Dedifferentiated amniotic fluid mesenchymal stem cell (primary cell): ENCODE data around the gene ZMYND10.

ENCODE experiments used
- DNase-seq: peaks from one replicate; pipeline ENCODE4 v3.0.0-alpha.2; 2016; ENCODE audit errors: extremely low spot score

The ZMYND10 gene

DNA sequence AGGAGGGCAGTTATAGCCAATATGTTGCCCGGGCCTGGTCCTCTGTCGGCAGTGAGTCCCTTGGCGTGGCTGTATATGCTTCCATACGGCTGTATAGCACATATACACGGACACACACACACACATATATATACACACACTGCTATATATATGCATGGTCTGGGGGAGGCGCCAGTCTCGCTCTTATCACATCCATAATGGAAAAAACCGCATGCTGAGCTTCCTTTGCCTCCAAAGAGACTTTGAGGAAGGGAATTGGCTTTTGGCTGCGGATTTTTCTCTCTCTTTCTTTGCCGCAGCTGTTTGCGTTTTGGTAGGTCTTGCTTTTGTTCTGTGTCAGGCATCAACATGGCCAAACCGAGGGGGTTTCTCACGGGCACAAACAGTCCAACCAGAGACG, 25.1 kb upstream of the ZMYND10 start:
- no peak for DNase-seq

DNA sequence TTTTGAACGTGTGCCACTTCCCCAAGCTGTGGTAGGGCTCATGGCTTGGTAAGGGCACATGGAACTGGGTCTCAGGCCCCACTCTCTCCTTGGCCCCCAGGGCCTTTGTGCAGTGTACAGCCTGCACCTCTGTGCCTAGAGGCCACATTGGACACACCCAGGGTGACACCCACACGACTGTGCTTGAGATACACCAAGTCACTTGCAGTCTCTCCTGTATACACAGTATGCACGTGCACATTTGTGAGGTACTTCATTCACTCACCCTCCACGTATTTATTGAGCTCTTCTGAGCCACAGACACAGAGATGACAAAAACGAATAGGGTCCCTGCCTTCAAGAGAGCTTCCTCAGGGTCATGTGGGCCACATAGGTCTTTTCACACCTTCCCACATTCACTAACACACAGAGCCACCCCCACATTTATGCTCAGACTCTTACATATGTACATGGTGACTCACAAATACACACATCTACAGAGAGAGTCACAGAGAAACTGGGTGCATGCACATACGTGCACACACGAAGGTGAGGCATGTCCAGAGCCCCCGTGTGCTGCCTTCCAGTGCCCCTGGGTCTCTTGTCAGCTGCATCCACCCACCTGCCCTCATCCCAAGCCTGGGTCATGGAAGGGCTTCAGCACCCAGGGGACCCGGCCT, 23.6 kb upstream of the ZMYND10 start:
- no peak for DNase-seq

DNA sequence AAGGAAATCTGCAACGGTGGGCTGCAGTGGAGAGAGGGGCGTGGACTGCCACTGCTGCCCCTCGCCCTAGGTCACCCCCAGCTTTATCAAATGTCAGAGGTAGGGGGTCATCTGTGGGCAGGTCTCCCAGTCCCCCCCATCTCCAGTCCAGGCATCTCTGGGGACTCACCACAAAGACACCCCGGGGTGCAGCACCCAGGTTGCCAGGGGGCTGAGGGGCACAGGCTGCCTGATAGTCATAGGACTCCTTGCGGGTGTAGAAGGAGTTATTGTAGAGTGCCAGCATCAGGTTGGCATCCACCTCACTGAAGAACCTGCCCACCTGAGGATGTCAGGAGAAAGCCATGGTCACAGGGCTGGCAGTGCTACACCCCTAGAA, 20.3 kb upstream of the ZMYND10 start:
- DNase-seq = no peak

DNA sequence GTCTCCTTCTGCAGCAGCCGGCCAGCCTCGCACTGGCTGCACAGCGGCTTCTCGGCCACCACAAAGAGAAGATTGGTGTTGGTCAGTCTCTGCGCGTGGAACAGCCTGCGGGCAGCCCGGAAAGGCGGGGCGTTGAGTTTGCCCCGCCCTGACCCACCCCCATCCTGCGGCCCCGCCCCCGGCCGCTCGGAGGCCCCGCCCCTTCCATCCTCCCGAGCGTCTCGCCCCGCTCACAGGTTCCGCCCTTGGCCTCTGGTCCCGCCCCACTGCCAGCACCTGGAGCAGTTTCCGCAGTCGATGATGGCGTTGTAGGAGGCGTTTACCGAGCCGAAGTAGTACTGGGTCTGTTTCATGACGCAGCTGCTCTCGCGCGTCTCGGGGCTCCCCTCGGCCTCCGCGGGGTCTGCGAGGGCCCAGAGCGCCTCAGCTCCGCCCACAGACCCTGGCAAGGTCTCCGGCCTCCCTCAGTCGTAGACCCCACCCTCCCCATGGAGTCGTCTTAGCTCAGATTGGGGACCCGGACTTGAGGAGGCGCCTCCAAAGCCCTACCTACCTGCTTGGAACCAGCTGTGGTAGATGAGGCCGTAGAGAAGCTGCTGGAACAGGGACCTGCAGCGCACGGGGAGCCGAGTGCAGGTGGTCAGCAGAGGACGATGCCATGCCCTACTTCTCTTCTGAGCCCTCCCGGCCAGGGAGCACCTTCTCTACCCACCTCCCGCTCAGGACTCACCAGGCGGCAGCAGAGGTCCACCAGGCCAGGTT, 19.7 kb upstream of the ZMYND10 start:
- DNase-seq = no peak

DNA sequence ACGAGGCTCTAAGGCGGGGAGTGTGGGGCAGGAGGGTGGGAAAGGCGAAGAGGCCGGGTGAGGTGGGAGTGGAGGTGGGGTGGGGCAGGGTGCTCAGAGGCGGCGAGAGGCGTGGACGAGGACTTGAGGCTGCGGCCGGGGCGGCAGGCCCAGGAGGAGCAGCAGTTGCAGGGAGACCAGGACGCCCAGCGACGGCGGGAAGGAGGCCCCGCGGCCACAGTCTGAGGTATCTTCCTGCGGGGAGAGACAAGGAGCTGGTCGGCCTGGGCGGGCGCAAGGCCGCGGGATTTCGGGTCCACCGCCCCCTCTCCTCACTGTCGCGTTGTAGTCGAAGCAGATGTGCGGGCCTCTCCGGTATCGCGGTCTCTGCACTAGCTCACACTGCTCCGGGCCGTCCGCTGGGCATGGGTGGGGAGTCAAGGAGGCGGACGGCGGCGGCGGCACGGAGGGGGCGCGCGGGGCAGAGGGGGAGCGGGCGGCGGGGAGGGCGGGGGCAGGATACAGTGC, 19.1 kb upstream of the ZMYND10 start:
- DNase-seq = no peak

DNA sequence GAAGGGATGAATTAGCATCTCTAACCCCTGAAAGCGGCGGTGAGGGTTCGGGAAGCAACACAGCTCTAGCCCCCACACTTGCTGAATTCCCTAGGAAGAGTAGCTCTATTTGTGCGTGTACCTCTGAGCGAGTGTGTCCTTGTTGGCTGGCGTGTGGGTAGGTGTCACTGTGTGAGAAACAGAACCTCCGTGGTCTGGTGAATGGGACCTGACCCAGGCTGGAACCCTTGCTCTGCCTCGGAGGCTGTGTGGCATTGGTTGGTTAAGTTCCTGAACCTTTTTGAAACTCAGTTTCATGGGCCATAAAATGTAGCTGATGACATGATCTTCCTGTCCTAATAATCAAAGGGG, 14.2 kb upstream of the ZMYND10 start:
- DNase-seq = no peak

DNA sequence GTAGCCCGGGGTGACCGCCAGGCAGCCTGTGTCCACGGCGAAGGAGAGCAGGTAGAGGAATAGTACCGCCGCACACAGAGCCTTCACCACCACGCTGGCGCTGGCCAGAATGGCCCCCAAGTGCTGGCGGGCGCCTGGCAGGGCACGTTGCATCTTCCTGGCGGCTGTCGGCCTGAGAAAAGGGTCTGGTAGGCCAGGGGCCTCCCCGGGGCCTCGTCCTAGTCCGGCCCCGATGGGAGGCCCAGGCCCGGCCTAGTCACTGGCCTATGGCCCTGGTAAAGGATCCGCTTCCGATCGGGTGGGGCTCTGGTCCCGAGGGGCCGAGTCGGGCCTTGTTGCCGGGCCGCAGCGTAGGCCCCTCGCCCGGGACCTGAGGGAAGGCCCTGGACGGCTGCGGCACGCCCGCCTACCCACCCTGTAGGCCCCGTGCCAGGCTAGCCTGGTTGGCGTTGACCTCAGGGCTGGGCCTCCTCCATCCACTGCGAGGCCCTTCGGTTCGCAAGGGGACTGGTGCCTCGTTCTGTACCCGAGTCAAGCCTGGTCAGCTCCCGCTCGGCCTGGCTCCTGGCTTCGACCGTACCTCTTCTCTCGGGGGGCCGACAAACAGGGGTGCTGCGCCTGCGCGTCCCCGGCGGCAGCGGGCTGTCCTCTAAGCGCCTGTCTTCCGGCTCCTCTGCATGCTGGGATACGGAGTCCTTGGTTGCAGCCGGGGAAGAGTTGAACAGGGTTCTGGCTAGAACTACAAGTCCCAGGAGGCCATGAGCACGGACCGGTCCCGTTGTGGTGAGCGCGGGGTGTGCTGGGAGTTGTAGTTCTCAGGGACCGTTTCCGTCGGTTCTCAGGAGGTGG, 13.6 kb upstream of the ZMYND10 start, which contains the start of gene TMEM115:
Gene TMEM115, minus strand, starts transcription at position 611 of the 849 bp plus-strand sequence. Its CDS starts 458 bp downstream, at position 153.
- peak; percentile 100 for DNase-seq

DNA sequence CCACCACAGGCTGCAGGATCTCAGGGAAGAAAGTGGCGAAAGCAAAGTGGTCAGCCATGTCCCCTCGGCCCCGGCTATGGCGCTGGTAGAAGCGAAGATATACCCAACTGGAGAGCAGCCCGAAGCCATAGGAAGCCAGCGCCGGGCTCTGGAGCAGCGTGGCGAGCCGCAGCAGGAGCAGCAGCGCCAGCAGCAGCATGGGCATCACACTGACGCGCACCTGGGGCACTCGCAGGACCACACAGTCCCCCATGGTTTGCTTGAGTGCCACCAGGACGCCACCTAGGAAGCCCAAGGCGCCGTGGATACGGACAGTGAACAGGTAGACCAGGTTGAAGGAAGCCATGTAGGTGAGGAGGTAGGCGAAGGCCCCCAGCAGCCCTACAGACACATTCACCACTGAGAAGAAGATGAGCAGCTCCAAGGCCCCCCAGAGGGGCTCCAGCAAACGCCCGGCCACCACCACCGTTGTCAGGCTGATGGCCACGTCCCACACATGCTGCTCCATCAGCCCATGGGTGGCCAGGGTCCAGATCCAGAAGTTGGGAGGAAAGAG, 12.9 kb upstream of the ZMYND10 start:
- no peak for DNase-seq

DNA sequence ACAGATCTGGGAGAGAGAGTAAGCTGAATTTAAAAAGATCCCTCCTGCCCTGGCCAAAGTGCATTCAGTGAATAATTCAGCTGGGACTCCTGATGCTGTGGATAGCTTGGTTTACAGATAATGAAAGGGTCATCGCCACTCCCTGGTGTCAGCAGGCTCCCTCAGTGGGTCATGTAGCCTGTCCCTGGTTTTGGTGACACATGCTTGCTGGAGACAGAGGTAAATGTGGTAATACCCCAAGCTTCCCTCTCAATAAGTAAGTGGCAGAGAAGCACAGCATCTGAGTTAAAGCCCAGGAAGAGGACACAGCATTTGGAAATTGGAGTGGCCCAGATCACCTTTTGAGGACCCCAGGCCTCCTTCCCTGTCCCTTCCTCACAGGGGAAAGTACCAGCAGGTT, 11.9 kb upstream of the ZMYND10 start:
- DNase-seq = no peak

DNA sequence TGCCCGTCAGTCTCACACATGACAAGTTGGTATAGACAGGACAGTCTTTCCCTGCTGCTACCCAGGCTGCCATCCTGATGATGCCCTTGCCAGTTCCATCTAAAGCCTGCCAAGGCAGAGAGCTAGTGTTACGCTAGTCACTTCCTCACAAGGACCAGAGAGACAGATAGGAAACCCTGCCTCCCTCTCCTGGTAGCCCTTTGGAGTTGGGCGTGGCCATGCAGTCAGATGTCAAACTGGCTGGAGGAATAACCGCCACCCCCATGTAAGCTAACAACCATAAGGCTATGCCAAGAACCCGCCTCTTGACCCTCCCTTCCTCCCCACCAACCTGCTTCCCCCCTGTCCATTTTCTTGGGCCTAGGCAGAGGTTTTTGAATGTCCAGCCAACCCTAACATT, 11.0 kb upstream of the ZMYND10 start:
- DNase-seq = no peak

DNA sequence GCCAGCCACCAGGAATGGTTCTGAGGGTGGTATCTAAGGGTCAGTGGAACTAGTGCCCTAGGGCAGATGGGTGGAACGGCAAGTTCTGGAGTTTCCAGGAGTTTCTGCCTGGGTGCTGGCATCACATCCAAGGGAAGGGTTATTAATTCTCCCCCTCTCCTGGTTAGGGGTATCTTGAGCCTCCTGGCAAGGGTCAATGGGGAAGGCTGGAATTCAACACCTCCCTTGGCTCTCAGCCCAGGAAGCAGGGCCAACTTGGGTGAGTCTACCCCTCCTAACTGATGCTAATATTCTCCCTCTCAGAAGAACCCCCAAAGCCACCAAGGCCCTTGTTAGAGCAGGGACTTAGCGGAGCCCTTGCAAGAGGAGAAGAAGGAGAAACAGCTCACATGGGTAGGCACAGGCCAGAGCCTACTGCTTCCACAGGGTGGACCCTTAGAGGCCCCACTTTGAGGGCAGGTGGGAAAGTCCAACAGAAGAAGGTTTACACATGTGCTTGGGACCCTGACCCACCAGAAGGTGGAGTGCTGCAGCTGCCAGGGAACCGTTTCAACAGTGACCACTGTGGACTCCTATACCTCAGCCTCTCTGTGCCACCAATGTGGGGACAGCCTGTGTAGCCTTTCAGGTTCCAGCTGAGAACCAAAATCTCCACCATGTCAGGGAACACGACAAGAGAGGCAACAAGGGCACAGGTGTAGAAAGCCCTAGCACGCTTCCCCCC, 10.5 kb upstream of the ZMYND10 start:
- no peak for DNase-seq

DNA sequence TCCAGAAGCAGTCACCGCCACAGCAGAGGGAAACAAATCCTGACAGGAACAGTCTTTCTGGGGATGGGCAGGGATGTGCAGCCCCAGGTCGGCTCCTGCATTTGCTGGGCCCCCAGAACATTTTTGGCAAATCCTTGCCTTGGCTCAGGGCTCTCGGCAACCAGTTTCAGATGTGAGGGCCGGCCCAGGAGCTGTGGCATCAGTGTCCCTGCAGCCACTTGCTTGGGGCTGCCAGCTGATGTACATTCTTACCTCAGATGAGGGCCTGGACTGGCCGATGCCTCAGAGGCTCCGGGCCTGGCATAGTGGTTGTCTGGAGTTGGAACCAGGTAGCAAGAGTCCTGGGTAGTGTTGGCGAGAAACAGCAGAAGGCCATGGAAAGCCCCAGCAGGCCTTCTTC, 9.3 kb upstream of the ZMYND10 start:
- no peak for DNase-seq

DNA sequence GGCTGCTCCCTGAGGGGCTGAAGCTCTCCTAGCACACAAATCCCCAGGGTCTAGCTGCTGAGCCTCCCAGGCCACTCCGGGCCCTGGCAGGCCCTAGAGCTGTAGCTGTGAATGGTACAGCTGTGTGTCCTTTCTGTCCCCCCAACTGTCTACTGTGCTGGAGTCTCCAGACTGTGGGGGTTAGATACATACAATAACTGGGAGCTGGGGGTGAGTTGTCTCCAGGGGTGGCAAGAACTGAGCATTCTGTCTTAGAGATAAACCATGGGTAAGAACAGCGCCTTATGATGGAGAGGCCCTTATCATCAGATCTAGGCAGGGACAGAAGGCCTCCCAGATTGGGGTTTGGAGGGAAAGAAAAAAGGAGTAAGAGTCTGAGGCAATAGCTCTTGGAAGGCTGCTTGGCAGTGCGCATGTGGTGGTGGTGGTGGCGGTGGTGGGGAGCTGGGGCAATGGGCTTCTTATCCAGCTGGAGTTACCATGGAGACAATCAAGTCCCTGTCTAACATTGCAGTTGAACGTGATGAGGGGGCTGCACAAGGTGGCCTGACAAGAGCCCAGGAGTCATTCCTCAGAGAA, 8.7 kb upstream of the ZMYND10 start:
- DNase-seq = no peak

DNA sequence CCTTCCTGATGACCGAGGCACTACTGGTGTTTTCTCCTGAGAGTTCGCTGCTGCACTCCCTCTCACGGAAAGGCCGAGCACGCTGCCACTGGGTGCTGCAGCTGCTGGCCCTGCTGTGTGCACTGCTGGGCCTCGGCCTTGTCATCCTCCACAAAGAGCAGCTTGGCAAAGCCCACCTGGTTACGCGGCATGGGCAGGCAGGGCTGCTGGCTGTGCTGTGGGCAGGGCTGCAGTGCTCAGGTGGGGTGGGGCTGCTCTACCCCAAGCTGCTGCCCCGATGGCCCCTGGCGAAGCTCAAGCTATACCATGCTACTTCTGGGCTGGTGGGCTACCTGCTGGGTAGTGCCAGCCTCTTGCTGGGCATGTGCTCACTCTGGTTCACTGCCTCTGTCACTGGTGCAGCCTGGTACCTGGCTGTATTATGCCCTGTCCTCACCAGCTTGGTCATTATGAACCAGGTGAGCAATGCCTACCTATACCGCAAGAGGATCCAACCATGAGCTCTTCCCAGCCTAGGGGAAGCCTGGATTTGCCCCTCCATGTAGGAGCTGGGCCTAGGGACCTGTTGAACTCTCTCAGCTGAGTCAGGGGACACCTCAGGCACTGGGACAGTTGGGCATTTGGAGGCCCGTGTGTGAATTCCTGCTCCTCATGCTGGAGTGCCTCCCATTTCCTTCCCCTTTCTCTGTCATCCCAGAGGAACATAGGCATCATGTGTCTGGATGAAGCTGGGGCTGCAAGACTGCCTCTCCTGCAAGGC, 7.9 kb upstream of the ZMYND10 start:
- no peak for DNase-seq

DNA sequence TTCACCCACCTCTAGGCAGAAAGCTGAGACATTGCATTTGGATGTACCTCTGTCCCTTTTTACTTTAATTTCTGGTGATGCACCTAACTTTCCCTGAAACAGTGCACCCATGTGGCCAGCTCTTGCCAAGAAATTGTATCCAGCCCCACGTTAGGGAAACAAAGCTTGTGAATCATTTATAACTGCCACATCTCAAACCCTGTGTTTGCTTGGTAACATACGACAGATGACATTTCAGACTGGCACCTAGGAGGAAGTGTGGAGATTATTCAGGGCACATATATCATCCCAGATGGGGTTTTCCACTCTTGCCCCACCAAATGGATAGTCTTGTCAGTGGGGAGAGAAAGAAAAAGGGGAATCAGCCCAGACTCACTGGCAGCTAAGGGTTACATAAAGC, 7.2 kb upstream of the ZMYND10 start:
- DNase-seq = no peak

DNA sequence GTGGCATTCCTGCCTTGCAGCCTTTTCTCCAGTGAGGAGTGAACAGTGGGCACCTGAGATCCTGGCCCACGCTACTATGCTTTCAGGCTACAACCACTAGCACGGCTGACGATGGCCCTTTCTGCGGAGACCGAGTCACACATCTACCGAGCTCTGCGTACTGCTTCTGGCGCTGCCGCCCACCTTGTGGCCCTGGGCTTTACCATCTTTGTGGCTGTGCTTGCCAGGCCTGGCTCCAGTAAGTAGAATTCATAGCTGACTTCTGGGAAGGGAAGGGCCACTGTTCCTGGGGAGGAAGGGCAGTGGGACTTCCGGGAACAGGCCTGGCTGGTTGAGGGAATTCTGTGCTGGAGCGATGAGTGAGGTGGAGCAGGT, 5.8 kb upstream of the ZMYND10 start:
- DNase-seq = no peak

DNA sequence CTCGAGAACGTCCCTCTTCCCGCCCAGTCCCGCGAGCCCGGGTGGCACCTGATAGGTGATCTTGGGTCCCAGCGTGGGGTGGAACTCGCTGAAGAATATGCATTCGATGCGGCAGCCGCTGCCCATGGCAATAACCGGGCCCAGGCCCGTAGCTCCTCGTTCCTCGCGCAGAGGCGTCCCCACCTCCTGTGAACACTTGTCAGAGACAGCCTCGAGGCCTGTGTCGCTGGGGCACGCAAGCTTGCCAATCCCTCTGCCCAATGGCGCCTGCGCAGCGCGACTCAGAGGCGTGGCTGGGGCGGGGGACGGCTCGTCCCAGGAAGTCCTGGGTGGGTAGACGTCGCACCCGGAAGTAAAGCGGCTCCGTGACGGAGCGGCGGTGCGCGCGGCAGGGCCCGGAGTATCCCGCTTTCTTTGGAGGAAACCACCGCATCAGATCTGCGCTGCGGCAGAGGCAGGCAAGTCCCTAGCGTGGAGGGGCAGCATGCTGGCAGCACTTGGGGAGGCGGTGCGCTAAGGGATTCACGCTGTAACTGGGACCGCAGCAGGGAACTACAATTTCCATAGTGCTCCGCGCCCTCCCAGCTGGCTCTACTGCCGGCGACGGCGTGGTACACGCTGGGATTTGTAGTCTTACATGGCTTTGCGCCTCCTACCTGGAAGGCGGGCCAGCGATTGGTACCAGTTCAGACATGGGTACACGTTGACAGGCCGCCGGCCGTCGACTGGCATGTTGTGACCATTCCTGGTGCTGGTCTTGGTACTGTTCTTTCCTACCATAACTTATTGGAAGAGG, 5.2 kb upstream of the ZMYND10 start, which contains the start of the genes CYB561D2 and NPRL2:
Gene CYB561D2, plus strand, starts transcription at position 336 of the 796 bp plus-strand sequence. CDS start 572 bp downstream, outside the sequence.
Gene NPRL2, minus strand, starts transcription at position 249 of the 796 bp plus-strand sequence. Its CDS starts 123 bp downstream, at position 126.
- peak; percentile 90 for DNase-seq

DNA sequence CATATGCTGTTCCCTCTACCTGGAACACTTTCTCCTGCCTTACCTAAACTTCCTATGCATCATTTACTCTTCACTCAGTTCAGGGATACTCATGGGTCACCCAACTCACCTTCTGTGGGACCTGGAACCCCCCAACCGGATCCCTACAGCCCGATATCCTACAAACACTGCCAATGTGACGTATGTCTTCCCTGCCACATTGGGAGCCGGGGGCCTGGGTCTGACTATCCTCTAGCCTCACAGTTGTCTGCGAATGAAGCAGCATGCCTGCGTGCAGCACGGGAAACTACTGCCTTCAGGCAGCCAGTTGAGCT, 4.6 kb upstream of the ZMYND10 start:
- no peak for DNase-seq

DNA sequence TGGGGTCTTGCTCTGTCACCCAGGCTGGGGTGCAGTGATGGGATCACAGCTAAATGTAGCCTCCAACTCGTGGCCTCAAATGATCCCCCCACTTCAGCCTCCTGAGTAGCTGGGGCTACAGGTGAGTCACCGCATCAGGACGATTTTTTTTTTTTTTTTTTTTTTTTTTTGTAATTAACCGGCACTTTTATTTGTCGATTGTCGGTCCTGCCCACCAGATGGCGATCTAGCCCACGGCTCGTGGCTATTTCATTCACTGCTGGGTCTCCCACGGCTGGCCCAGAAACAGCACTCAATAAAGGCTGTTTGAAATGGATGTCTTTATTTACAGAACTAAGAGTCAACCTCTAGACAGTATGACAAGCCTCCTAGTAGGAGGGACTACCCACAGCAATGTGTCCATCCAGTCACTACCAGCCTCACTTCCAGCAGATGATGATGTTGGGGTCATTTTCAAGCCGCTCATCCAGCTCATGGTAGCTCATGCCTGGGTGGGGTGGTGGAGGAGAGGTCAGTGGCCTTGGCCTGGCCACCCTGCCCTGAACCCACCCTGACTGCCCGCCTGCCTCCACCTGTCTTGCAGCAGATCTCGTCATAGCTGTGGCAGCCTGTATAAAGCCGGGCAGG, 1.8 kb upstream of the ZMYND10 start:
- DNase-seq = peak; percentile 62
